HepG2 (cell line): Measurements from ENCODE around the gene PTPRD. TPM values are rescaled to one million over a fixed set of nuclear protein-coding genes. Genes with fewer than 3 reads are reported as not detected.

ENCODE experiments used
- ATAC-seq: fragments of 200-7000 bp; cut with Tn5 transposase; 3 replicates; pipeline ENCODE4 v1.9.1; 2020; ENCODE audit warnings: mild to moderate bottlenecking, moderate library complexity
- BruUV-seq: library from RNA; stranded (reverse); fragments of 400-500 nt; replicated peaks from 2 replicates; lab custom pipeline; 2021; lab: Mats Ljungman, UMichigan
- CTCF ChIA-PET: fragments of 300-600 bp; formaldehyde crosslinking; extraction: SDS; loops from one replicate; lab custom pipeline; 2021; ENCODE audit warnings: low total read pairs, inconsistent platforms, low intra/inter-chr PET ratio; lab: Yijun Ruan, JAX
- POLR2A ChIA-PET: fragments of 350-600 bp; sonication (Branson Sonifier 250); formaldehyde crosslinking; loops from one replicate; lab custom pipeline; 2020; ENCODE audit warnings: antibody characterized with exemption, inconsistent platforms; lab: Yijun Ruan, JAX
- DNase-seq: peaks from one replicate; pipeline ENCODE4 v3.0.0-alpha.2; 2015; ENCODE audit warnings: low spot score
- FAIRE-seq: peaks from 3 replicates; lab custom pipeline; 2011; peaks lifted over from hg19 to GRCh38; lab: Jason Lieb, UNC
- H2AFZ ChIP-seq: one replicate; pipeline ENCODE4 v1.6.1; 2011; ENCODE audit warnings: low read length, inconsistent platforms
- H3K27ac ChIP-seq: fragments of 300-600 bp; 3 replicates; pipeline ENCODE4 v1.8.0; 2011; ENCODE audit warnings: mixed run types, mild to moderate bottlenecking, mixed read lengths, low read length, inconsistent platforms; ENCODE audit not compliant: insufficient read depth; ENCODE audit errors: extremely low read length
- H3K27me3 ChIP-seq, 2 experiments: fragments of 200-600 bp in 1 of 2; 2 replicates in 1 of 2; 3 replicates in 1 of 2; pipeline versions ENCODE4 v1.6.0 to v1.8.0; 2011; ENCODE audit warnings: low read length in 2 of 2, mild to moderate bottlenecking in 2 of 2, moderate library complexity in 2 of 2, inconsistent platforms in 1 of 2; ENCODE audit not compliant: insufficient read depth in 2 of 2, control insufficient read depth in 1 of 2
- H3K36me3 ChIP-seq, 2 experiments: fragments of 200-600 bp in 1 of 2; replicated peaks in 1 of 2; 2 replicates in 1 of 2; 3 replicates in 1 of 2; pipeline versions ENCODE4 v1.5.1 to v1.8.0; 2011; ENCODE audit warnings: low read length in 2 of 2, inconsistent platforms in 1 of 2; ENCODE audit not compliant: insufficient read depth in 2 of 2, control insufficient read depth in 1 of 2
- H3K4me1 ChIP-seq: 2 replicates; pipeline ENCODE4 v1.5.1; 2012; ENCODE audit warnings: low read length, inconsistent platforms; ENCODE audit not compliant: insufficient read depth
- H3K4me2 ChIP-seq: 2 replicates; pipeline ENCODE4 v1.6.0; 2011; ENCODE audit warnings: low read depth, low read length, inconsistent platforms
- H3K4me3 ChIP-seq, 3 experiments: fragments of 200-600 bp in 1 of 3; sonication (generic), shearing (Covaris generic) in 1 of 3; replicated peaks in 1 of 3; 2 replicates each; pipeline ENCODE4 v1.5.1; 2011 to 2016; ENCODE audit warnings: low read length in 3 of 3, inconsistent platforms in 2 of 3, low read depth in 2 of 3, mild to moderate bottlenecking in 2 of 3, control low read depth in 1 of 3, mixed read lengths in 1 of 3; ENCODE audit not compliant: insufficient read depth in 1 of 3
- H3K79me2 ChIP-seq: one replicate; pipeline ENCODE4 v1.6.1; 2011; ENCODE audit warnings: low read length, inconsistent platforms; ENCODE audit not compliant: insufficient read depth
- H3K9ac ChIP-seq: 2 replicates; pipeline ENCODE4 v1.6.0; 2011; ENCODE audit warnings: mild to moderate bottlenecking, low read depth, low read length, inconsistent platforms; ENCODE audit not compliant: insufficient read depth
- H3K9me3 ChIP-seq: 2 replicates; pipeline ENCODE4 v1.5.1; 2012; ENCODE audit warnings: mild to moderate bottlenecking, low read length
- H4K20me1 ChIP-seq: 2 replicates; pipeline ENCODE4 v1.6.0; 2011; ENCODE audit warnings: inconsistent platforms, mild to moderate bottlenecking, low read length, moderate library complexity; ENCODE audit not compliant: insufficient read depth
- NR2C2 ChIP-seq: sonication (generic); formaldehyde crosslinking; IDR thresholded peaks from 2 replicates; pipeline ENCODE4 v1.4.0; 2020; ENCODE audit warnings: missing genetic modification reagents, mild to moderate bottlenecking, moderate library complexity, borderline replicate concordance
- ZNF180 ChIP-seq: sonication (generic); formaldehyde crosslinking; IDR thresholded peaks from 2 replicates; pipeline ENCODE4 v1.4.0; 2020; ENCODE audit warnings: low read depth, missing genetic modification reagents, borderline replicate concordance
- ZNF343 ChIP-seq: sonication (generic); formaldehyde crosslinking; IDR thresholded peaks from 2 replicates; pipeline ENCODE4 v1.4.0; 2020; ENCODE audit warnings: mild to moderate bottlenecking, missing genetic modification reagents
- ZNF543 ChIP-seq: sonication (generic); formaldehyde crosslinking; IDR thresholded peaks from 2 replicates; pipeline ENCODE4 v1.4.0; 2020; ENCODE audit warnings: mild to moderate bottlenecking, missing genetic modification reagents
- whole genome bisulfite sequencing: methylation state at CpG from one replicate; pipeline ENCODE4 v1.1.6; 2017; ENCODE audit warnings: low lambda C conversion rate; 5-methylcytosine and 5-hydroxymethylcytosine counted together
- in situ Hi-C: cut with HindIII; loops from 2 replicates; pipeline ENCODE4 v1.10.0; 2017; ENCODE audit warnings: low pct_unique_long_range_greater_than_20kb; ENCODE audit not compliant: extremely low pct_ligation_motif_present
- intact Hi-C: fragments of 100-400 bp; cut with micrococcal nuclease; formaldehyde crosslinking; loops from one replicate; pipeline ENCODE4 v1.10.0; 2022; ENCODE audit not compliant: unreplicated experiment
- polyA plus RNA-seq, 8 experiments: library from polyadenylated mRNA; depleted of rRNA in 3 of 8; stranded (reverse) in 7 of 8; unstranded in 1 of 8; fragments of >200 nt; fragmentation: Illumina TruSeq in 4 of 8; extraction: Trizol in 4 of 8; gene quantifications; 2 replicates each; pipeline versions ENCODE4 v1.2.1 to v1.2.3, GENCODE V29; 2011 to 2016; ENCODE audit warnings: low read depth in 4 of 8, missing spikeins in 1 of 8, mixed read lengths in 1 of 8; ENCODE audit not compliant: insufficient read depth in 1 of 8
- total RNA-seq, 5 experiments: library from RNA; depleted of rRNA; stranded (reverse); fragments of >200 nt; fragmentation: Illumina TruSeq; extraction: Trizol; gene quantifications; 2 replicates each; pipeline ENCODE4 v1.2.3, GENCODE V29; 2016; ENCODE audit warnings: low read depth in 1 of 5
- TF ChIP-seq, protein P1 (sequence below): sonication (generic); formaldehyde crosslinking; IDR thresholded peaks from 2 replicates; pipeline ENCODE4 v1.4.0; 2020; ENCODE audit warnings: mild to moderate bottlenecking, missing genetic modification reagents
- TF ChIP-seq, protein P2 (sequence below): sonication (generic); formaldehyde crosslinking; IDR thresholded peaks from 2 replicates; pipeline ENCODE4 v1.8.0; 2022; ENCODE audit warnings: low read depth, missing genetic modification reagents
- TF ChIP-seq, protein P3 (sequence below): sonication (generic); formaldehyde crosslinking; IDR thresholded peaks from 2 replicates; pipeline ENCODE4 v1.4.0; 2020; ENCODE audit warnings: missing genetic modification reagents, borderline replicate concordance
- TF ChIP-seq, protein P4 (sequence below): sonication (generic); formaldehyde crosslinking; IDR thresholded peaks from 2 replicates; pipeline ENCODE4 v1.4.0; 2020; ENCODE audit warnings: mild to moderate bottlenecking, missing genetic modification reagents

PTPRD gene
- total and polyA plus RNA-seq, 2 of the 13 experiments (the other 11 are each of a cell fraction or from before 2014, with no cell fraction given), result 0.05 TPM; not detected in 1

DNA sequence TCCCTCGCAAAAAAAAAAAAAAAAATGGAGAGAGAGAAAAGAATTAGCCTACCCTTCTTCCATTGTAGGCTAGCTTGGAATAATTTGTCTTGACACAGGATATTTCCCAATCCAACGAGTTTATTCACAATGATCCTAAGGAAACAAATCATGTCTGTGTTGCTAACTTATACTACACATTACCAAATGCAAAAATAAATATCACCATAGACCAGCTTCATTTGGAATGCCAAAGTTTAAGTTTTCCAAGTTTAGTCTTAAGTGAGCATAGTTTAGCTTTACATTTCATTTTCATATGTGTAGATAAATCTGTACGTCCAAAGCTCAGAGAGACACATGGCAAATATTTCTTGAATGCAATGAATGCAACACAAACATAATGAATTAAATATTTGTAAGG is 1707.1 kb downstream of the PTPRD start:
- ChIA-PET POLR2A (no interaction called here), CTCF (no interaction called here)
- ATAC-seq, result no peak
- Histone ChIP-seq H3K4me2 (no peak overlapping the region), H3K4me3 (no peak overlapping the region), H4K20me1 (no peaks in the 10 kb centered on the region), H3K27ac (no peak overlapping the region), H3K36me3 (no peaks in the 10 kb centered on the region), H3K27me3 (no peaks in the 10 kb centered on the region), H2AFZ (no peak overlapping the region), H3K79me2 (no peaks in the 10 kb centered on the region), H3K9me3 (no peaks in the 10 kb centered on the region), H3K9ac (no peak overlapping the region), H3K4me1 (no peaks in the 10 kb centered on the region)
- no TSS peak for BruUV-seq
- in situ Hi-C loops, result no loop called here
- intact Hi-C loops, result no loop called here
- FAIRE-seq, result no peak
- 12% methylated on average over 3 of the region's 3 CpGs for WGBS
- no peak for DNase-seq
- TF ChIP-seq ZNF180 (CRISPR knock-in tag) (no peak), ZNF543 (CRISPR knock-in tag) (no peak), NR2C2 (CRISPR knock-in tag) (no peak), ZNF343 (CRISPR knock-in tag) (no peak)
- TF ChIP-seq, protein P1, sequence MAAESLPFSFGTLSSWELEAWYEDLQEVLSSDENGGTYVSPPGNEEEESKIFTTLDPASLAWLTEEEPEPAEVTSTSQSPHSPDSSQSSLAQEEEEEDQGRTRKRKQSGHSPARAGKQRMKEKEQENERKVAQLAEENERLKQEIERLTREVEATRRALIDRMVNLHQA (CRISPR knock-in tag), result no peak
- TF ChIP-seq, protein P2, sequence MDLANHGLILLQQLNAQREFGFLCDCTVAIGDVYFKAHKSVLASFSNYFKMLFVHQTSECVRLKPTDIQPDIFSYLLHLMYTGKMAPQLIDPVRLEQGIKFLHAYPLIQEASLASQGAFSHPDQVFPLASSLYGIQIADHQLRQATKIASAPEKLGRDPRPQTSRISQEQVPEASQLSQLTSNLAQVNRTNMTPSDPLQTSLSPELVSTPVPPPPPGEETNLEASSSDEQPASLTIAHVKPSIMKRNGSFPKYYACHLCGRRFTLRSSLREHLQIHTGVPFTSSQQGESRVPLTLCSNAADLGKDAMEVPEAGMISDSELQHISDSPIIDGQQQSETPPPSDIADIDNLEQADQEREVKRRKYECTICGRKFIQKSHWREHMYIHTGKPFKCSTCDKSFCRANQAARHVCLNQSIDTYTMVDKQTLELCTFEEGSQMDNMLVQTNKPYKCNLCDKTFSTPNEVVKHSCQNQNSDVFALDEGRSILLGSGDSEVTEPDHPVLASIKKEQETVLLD (CRISPR knock-in tag), result no peak
- TF ChIP-seq, protein P3, sequence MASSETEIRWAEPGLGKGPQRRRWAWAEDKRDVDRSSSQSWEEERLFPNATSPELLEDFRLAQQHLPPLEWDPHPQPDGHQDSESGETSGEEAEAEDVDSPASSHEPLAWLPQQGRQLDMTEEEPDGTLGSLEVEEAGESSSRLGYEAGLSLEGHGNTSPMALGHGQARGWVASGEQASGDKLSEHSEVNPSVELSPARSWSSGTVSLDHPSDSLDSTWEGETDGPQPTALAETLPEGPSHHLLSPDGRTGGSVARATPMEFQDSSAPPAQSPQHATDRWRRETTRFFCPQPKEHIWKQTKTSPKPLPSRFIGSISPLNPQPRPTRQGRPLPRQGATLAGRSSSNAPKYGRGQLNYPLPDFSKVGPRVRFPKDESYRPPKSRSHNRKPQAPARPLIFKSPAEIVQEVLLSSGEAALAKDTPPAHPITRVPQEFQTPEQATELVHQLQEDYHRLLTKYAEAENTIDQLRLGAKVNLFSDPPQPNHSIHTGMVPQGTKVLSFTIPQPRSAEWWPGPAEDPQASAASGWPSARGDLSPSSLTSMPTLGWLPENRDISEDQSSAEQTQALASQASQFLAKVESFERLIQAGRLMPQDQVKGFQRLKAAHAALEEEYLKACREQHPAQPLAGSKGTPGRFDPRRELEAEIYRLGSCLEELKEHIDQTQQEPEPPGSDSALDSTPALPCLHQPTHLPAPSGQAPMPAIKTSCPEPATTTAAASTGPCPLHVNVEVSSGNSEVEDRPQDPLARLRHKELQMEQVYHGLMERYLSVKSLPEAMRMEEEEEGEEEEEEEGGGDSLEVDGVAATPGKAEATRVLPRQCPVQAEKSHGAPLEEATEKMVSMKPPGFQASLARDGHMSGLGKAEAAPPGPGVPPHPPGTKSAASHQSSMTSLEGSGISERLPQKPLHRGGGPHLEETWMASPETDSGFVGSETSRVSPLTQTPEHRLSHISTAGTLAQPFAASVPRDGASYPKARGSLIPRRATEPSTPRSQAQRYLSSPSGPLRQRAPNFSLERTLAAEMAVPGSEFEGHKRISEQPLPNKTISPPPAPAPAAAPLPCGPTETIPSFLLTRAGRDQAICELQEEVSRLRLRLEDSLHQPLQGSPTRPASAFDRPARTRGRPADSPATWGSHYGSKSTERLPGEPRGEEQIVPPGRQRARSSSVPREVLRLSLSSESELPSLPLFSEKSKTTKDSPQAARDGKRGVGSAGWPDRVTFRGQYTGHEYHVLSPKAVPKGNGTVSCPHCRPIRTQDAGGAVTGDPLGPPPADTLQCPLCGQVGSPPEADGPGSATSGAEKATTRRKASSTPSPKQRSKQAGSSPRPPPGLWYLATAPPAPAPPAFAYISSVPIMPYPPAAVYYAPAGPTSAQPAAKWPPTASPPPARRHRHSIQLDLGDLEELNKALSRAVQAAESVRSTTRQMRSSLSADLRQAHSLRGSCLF, result no peak
- TF ChIP-seq, protein P4, sequence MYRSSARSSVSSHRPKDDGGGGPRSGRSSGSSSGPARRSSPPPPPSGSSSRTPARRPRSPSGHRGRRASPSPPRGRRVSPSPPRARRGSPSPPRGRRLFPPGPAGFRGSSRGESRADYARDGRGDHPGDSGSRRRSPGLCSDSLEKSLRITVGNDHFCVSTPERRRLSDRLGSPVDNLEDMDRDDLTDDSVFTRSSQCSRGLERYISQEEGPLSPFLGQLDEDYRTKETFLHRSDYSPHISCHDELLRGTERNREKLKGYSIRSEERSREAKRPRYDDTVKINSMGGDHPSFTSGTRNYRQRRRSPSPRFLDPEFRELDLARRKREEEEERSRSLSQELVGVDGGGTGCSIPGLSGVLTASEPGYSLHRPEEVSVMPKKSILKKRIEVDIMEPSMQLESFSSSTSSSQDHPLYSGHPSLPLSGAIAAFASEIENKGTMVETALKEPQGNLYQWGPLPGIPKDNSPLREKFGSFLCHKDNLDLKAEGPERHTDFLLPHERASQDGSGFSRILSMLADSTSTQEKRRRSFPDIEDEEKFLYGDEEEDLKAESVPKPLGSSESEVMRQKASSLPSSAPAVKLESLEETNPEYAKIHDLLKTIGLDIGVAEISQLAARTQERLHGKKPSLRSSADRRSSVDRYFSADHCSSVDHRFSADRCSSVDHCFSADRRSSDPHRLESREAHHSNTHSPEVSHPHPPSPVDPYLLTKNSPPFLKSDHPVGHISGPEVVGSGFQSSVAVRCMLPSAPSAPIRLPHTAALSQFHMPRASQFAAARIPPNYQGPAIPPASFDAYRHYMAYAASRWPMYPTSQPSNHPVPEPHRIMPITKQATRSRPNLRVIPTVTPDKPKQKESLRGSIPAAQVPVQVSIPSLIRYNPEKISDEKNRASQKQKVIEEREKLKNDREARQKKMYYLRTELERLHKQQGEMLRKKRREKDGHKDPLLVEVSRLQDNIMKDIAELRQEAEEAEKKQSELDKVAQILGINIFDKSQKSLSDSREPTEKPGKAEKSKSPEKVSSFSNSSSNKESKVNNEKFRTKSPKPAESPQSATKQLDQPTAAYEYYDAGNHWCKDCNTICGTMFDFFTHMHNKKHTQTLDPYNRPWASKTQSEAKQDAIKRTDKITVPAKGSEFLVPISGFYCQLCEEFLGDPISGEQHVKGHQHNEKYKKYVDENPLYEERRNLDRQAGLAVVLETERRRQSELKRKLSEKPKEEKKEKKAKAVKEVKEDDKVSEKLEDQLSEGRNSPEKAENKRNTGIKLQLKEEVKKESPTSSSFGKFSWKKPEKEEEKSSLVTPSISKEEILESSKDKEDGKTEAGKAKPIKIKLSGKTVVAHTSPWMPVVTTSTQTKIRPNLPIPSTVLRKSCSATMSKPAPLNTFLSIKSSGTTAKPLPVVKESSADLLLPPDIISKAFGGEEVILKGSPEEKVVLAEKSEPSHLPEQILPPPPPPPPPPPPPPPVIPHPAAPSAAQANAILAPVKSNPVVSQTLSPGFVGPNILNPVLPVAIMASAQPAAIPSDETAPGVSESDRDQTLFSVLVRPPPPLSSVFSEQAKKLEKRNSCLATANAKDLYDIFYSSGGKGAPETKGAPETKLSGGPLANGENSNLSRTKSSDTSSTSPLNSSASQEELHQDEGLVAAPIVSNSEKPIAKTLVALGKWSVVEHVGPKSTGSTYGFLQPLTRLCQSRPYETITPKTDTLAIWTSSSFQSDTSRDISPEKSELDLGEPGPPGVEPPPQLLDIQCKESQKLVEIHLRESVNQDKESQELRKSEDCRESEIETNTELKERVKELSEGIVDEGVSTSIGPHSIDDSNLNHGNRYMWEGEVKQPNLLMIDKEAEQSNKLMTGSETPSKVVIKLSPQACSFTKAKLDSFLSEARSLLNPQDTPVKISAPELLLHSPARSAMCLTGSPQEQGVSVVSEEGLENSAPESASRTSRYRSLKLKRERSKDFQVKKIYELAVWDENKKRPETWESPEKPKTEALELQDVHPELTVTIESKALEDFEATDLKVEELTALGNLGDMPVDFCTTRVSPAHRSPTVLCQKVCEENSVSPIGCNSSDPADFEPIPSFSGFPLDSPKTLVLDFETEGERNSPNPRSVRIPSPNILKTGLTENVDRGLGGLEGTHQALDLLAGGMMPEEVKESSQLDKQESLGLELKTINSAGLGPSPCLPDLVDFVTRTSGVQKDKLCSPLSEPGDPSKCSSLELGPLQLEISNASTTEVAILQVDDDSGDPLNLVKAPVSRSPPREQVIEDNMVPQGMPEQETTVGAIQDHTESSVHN (CRISPR knock-in tag), result no peak
